Peyer's patch (tissue), 4 donors: ENCODE measurements around the gene ARL5A. TPM values are rescaled to one million over a fixed set of nuclear protein-coding genes. Genes with fewer than 3 reads are reported as not detected.

Experiments
- DNase-seq, 3 donors: peaks; one replicate each; pipeline ENCODE4 v3.0.0-alpha.2; 2017 to 2019
- H3K27ac ChIP-seq, 4 donors: fragments of 200-600 bp; sonication (generic); one replicate each; pipeline ENCODE4 v1.5.1; 2016 to 2019
- H3K27me3 ChIP-seq, 2 donors: fragments of 200-600 bp; sonication (generic); one replicate each; pipeline ENCODE4 v1.5.1; 2019
- H3K36me3 ChIP-seq, 3 donors: fragments of 200-600 bp; sonication (generic); one replicate each; pipeline ENCODE4 v1.5.1; 2016 to 2019
- H3K4me1 ChIP-seq, 4 donors: fragments of 200-600 bp; sonication (generic); one replicate each; pipeline ENCODE4 v1.5.1; 2016 to 2019
- H3K4me3 ChIP-seq, 4 donors: fragments of 200-600 bp; sonication (generic); 1 replicate in 3 of 4; 2 replicates in 1 of 4; pipeline ENCODE4 v1.5.1; 2016 to 2019; ENCODE audit warnings: mild to moderate bottlenecking in 1 of 4
- H3K9me3 ChIP-seq, 4 donors: fragments of 200-600 bp; sonication (generic); one replicate each; pipeline ENCODE4 v1.5.1; 2016 to 2019; ENCODE audit warnings: mild to moderate bottlenecking in 1 of 4
- POLR2A ChIP-seq, 2 donors: fragments of 450-650 bp; IDR thresholded peaks; one replicate each; pipeline ENCODE4 v1.5.1; 2017; ENCODE audit warnings: antibody characterized with exemption in 2 of 2, mild to moderate bottlenecking in 2 of 2, moderate library complexity in 2 of 2
- total RNA-seq, 4 donors: library from RNA; depleted of rRNA; stranded (reverse); fragments of >200 nt; gene quantifications; one replicate each; pipeline ENCODE4 v1.1.0, GENCODE V29; 2016
- TF ChIP-seq, protein P1 (sequence below), 6 experiments: fragments of 450-650 bp in 4 of 6; fragments of 200-600 bp in 2 of 6; sonication (generic) in 1 of 6; IDR thresholded peaks; one replicate each; pipeline ENCODE4 v1.5.1; 2017 to 2019; ENCODE audit warnings: antibody characterized with exemption in 6 of 6, mild to moderate bottlenecking in 3 of 6, moderate library complexity in 1 of 6

ARL5A gene
- total RNA-seq, 4 donors from 2014 or later, result 34.7 to 85.5 (median 56.5) TPM

DNA sequence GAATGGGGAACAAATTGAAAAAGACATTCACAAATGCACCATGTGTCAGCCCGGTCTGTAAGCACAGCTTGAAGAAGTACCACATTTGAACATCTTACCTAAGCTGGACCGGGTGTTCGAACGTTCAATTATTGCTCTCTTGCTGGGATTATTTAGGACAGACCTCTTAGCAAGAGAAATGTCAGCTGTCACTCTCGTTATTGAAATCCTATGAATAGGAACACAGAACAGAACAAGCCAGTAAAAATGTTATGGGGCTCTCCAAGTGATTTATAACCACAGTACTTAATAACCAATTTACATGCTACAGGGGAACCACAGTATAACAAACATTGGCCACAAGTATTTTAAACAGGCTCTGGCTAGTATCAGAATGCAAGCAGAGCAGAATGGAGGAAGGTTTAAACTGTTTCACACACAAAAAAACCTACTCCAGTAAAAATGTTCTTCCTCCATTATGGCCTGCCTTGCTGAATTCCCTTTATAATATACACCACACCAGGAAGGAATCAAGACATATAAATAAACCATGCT is 32.5 kb upstream of the ARL5A start:
- no peaks in the 10 kb centered on the region for H3K4me1 ChIP-seq

DNA sequence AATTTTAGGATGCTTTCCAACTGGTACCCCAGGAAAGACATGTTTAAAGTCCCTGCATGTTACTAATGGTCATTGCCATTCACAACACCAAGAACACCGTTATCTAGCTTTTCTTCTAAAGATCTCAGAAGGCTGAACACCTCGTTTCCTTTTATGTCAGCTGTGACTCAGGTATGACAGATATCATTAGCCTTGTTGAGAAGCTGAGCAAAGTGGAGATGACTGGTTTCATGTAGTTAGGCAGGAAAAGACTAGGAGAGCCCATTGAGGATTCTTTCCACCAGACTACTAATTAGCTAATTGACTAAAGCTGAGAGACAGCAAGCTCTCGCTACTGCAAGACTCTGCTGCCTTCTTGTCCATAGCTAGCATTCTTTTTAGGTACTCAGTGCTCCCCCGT is 32.0 kb upstream of the ARL5A start:
- Histone ChIP-seq H3K27me3 (no peaks in the 10 kb centered on the region), H3K4me1 (no peaks in the 10 kb centered on the region), H3K27ac (no peak overlapping the region), H3K9me3 (no peaks in the 10 kb centered on the region), H3K36me3 (no peaks in the 10 kb centered on the region), H3K4me3 (no peak overlapping the region)
- TF ChIP-seq, protein P1, sequence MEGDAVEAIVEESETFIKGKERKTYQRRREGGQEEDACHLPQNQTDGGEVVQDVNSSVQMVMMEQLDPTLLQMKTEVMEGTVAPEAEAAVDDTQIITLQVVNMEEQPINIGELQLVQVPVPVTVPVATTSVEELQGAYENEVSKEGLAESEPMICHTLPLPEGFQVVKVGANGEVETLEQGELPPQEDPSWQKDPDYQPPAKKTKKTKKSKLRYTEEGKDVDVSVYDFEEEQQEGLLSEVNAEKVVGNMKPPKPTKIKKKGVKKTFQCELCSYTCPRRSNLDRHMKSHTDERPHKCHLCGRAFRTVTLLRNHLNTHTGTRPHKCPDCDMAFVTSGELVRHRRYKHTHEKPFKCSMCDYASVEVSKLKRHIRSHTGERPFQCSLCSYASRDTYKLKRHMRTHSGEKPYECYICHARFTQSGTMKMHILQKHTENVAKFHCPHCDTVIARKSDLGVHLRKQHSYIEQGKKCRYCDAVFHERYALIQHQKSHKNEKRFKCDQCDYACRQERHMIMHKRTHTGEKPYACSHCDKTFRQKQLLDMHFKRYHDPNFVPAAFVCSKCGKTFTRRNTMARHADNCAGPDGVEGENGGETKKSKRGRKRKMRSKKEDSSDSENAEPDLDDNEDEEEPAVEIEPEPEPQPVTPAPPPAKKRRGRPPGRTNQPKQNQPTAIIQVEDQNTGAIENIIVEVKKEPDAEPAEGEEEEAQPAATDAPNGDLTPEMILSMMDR (IDR thresholded peaks at IDR 0.05), result no peak
- no peak for TF ChIP-seq POLR2A (IDR thresholded peaks at IDR 0.05)
- DNase-seq, result no peak

More for the DNA sequence above, 32.5 kb upstream of the ARL5A start:
- Histone ChIP-seq H3K27me3 (no peaks in the 10 kb centered on the region), H3K9me3 (no peaks in the 10 kb centered on the region), H3K27ac (no peak overlapping the region), H3K36me3 (no peaks in the 10 kb centered on the region), H3K4me3 (no peak overlapping the region)
- no peak for DNase-seq
- no peak for TF ChIP-seq POLR2A (IDR thresholded peaks at IDR 0.05)
- TF ChIP-seq, protein P1 (IDR thresholded peaks at IDR 0.05), result no peak

DNA sequence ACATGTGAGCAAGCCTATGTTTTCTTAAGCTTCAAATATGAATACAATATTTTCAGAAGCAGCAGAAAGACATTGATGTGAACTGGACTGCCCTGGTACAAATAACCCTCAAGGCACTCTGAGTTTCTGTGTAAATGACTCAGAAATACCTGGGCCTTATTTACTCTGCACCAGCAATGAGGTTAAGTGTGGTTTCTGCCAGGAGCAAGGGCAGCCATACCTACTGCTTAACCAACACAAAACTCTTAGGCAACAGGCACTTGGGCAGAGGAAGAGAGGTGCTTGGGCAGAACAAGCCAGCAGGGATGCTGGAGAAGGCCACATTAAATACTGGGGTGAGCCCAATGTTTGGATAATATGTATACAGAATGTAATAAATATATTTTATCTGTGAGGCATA is 29.4 kb upstream of the ARL5A start:
- Histone ChIP-seq H3K27me3 (no peaks in the 10 kb centered on the region), H3K9me3 (no peaks in the 10 kb centered on the region), H3K4me1 (no peaks in the 10 kb centered on the region), H3K36me3 (no peaks in the 10 kb centered on the region), H3K27ac (no peak overlapping the region), H3K4me3 (no peak overlapping the region)
- TF ChIP-seq, protein P1 (IDR thresholded peaks at IDR 0.05), result no peak
- no peak for TF ChIP-seq POLR2A (IDR thresholded peaks at IDR 0.05)
- DNase-seq, result no peak

DNA sequence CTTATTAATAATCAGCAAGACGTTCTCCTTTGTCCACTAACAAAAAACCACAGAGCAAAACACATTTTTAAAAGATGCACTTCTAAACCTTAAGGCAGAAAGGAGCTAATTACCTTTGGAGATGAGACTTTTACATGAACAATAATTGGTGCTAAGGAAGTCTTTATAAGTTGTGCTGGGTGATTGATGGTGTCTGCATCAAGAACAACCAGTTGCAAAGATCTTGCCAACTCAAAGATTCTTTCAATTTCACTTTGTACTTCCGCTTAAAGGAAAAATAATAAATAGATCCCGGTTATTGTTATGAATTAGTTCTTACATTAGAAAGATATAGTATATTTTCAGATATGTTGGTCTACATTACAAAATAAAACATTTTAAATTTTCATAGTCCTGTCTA is 26.9 kb upstream of the ARL5A start:
- TF ChIP-seq, protein P1 (IDR thresholded peaks at IDR 0.05), result no peak
- no peak for TF ChIP-seq POLR2A (IDR thresholded peaks at IDR 0.05)
- DNase-seq, result no peak
- H3K36me3 ChIP-seq, result no peaks in the 10 kb centered on the region

DNA sequence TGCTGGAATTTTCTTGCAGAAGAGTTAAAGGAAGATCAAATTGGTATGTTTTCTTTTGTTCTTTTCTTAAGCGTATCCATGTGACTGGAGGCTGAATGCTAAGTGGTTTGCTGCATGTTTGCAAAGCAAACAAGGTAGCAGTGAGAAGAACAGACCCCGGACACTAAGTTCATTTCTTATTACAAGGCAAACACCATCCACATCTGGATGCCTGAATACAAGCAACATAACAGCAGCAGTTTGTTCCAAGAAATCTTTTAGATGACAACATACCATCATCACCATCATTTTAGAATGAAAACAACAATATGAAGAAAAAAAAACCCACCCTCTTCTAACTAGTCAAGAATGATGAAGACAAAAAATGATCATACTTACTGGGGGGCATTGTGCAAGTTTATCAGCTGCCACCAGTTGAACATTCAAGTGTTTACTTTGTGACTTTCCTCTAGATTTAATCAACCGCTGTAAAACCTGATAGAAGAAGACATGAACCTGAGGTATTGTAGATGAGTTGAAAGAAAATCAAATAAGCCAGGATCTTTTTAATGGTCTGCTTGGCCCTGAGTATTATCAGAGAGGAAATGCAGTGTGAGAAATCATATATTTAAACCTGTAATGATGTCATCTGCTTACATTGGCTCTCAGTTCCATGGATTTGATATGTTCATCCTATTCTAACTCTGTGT is 25.0 kb upstream of the ARL5A start:
- Histone ChIP-seq H3K36me3 (no peaks in the 10 kb centered on the region), H3K27ac (no peak overlapping the region), H3K9me3 (no peaks in the 10 kb centered on the region), H3K27me3 (no peaks in the 10 kb centered on the region), H3K4me3 (no peak overlapping the region), H3K4me1 (no peaks in the 10 kb centered on the region)
- DNase-seq, result no peak
- TF ChIP-seq, protein P1 (IDR thresholded peaks at IDR 0.05), result no peak
- TF ChIP-seq POLR2A (IDR thresholded peaks at IDR 0.05), result no peak

More for the DNA sequence above, 26.9 kb upstream of the ARL5A start:
- Histone ChIP-seq H3K4me1 (no peaks in the 10 kb centered on the region), H3K9me3 (no peaks in the 10 kb centered on the region), H3K27ac (no peak overlapping the region), H3K27me3 (no peaks in the 10 kb centered on the region), H3K4me3 (no peak overlapping the region)
